WTC11 (cell line): ENCODE measurements around the gene ZNF276. TPM values are rescaled to one million over a fixed set of nuclear protein-coding genes. Genes with fewer than 3 reads are reported as not detected.

Experiments used
- ATAC-seq: fragments of 200-7000 bp; cut with Tn5 transposase; 2 replicates; pipeline ENCODE4 v1.10.0; 2021; ENCODE audit warnings: mild to moderate bottlenecking, moderate library complexity
- CTCF ChIA-PET: fragments of 300-600 bp; sonication (Branson Sonifier 250); formaldehyde crosslinking; loops from one replicate; lab custom pipeline; 2021; ENCODE audit warnings: antibody characterized with exemption; lab: Charles Lee
- POLR2A ChIA-PET: fragments of 350-600 bp; sonication (Branson Sonifier 250); formaldehyde crosslinking; loops from one replicate; lab custom pipeline; 2021; ENCODE audit warnings: antibody characterized with exemption; lab: Charles Lee
- DNase-seq: peaks from one replicate; pipeline ENCODE4 v3.0.0; 2021; ENCODE audit warnings: low spot score
- H3K27ac Mint-ChIP-seq: 2 replicates; pipeline ENCODE4 v1.8.0; 2021; ENCODE audit warnings: mixed read lengths
- H3K27me3 Mint-ChIP-seq: 2 replicates; pipeline ENCODE4 v1.8.0; 2021; ENCODE audit warnings: low read depth, mild to moderate bottlenecking, moderate library complexity, mixed read lengths
- H3K36me3 Mint-ChIP-seq: 2 replicates; pipeline ENCODE4 v1.8.0; 2021; ENCODE audit warnings: mixed read lengths
- H3K4me1 Mint-ChIP-seq: 2 replicates; pipeline ENCODE4 v1.8.0; 2022; ENCODE audit warnings: mixed read lengths
- H3K4me3 Mint-ChIP-seq: 2 replicates; pipeline ENCODE4 v1.8.0; 2021; ENCODE audit warnings: mild to moderate bottlenecking, moderate library complexity, mixed read lengths
- H3K9me3 Mint-ChIP-seq: 2 replicates; pipeline ENCODE4 v1.8.0; 2021; ENCODE audit warnings: mixed read lengths
- AR ChIP-seq: fragments of 250-450 bp; sonication (Bioruptor Pico); IDR thresholded peaks from 2 replicates; pipeline ENCODE4 v1.9.0; 2021; ENCODE audit warnings: mild to moderate bottlenecking
- ATF3 ChIP-seq: sonication (generic); formaldehyde crosslinking; conservative IDR thresholded peaks from 2 replicates; pipeline ENCODE4 v1.8.1; 2022; ENCODE audit warnings: mild to moderate bottlenecking, missing genetic modification reagents
- ELF4 ChIP-seq: sonication (generic); formaldehyde crosslinking; IDR thresholded peaks from 2 replicates; pipeline ENCODE4 v1.8.1; 2022; ENCODE audit warnings: low read depth, mild to moderate bottlenecking, moderate library complexity, missing genetic modification reagents
- FOXJ3 ChIP-seq: sonication (generic); formaldehyde crosslinking; IDR thresholded peaks from 2 replicates; pipeline ENCODE4 v1.9.0; 2021; ENCODE audit warnings: missing genetic modification reagents, mild to moderate bottlenecking, borderline replicate concordance
- FOXP4 ChIP-seq: sonication (generic); formaldehyde crosslinking; IDR thresholded peaks from 2 replicates; pipeline ENCODE4 v1.8.0; 2022; ENCODE audit warnings: mild to moderate bottlenecking, missing genetic modification reagents
- GTF2I ChIP-seq: fragments of 250-450 bp; sonication (Bioruptor Pico); conservative IDR thresholded peaks from 2 replicates; pipeline ENCODE4 v1.4.0; 2021; ENCODE audit warnings: mild to moderate bottlenecking
- IRF2 ChIP-seq: sonication (generic); formaldehyde crosslinking; IDR thresholded peaks from 2 replicates; pipeline ENCODE4 v1.8.0; 2022; ENCODE audit warnings: low read depth, missing genetic modification reagents, borderline replicate concordance
- JAZF1 ChIP-seq: fragments of 250-450 bp; sonication (Bioruptor Pico); IDR thresholded peaks from 2 replicates; pipeline ENCODE4 v1.9.0; 2021; ENCODE audit warnings: moderate library complexity, mild to moderate bottlenecking, inconsistent platforms
- KAT7 ChIP-seq: sonication (generic); formaldehyde crosslinking; IDR thresholded peaks from 2 replicates; pipeline ENCODE4 v1.8.1; 2023; ENCODE audit warnings: missing genetic modification reagents, mild to moderate bottlenecking, borderline replicate concordance
- MLX ChIP-seq: sonication (generic); formaldehyde crosslinking; IDR thresholded peaks from 2 replicates; pipeline ENCODE4 v1.8.1; 2023; ENCODE audit warnings: mild to moderate bottlenecking, missing genetic modification reagents, moderate library complexity
- MYBL2 ChIP-seq: sonication (generic); formaldehyde crosslinking; IDR thresholded peaks from 2 replicates; pipeline ENCODE4 v1.8.1; 2023; ENCODE audit warnings: mild to moderate bottlenecking, moderate library complexity, missing genetic modification reagents
- NFATC4 ChIP-seq: fragments of 250-450 bp; sonication (Bioruptor Pico); IDR thresholded peaks from 2 replicates; pipeline ENCODE4 v1.9.0; 2021; ENCODE audit warnings: mild to moderate bottlenecking
- NR1H2 ChIP-seq: sonication (generic); formaldehyde crosslinking; IDR thresholded peaks from 2 replicates; pipeline ENCODE4 v1.9.0; 2021; ENCODE audit warnings: mild to moderate bottlenecking, moderate library complexity, missing genetic modification reagents
- OVOL2 ChIP-seq: fragments of 250-450 bp; sonication (Bioruptor Pico); IDR thresholded peaks from 2 replicates; pipeline ENCODE4 v1.9.0; 2021; ENCODE audit warnings: mild to moderate bottlenecking, borderline replicate concordance
- SP1 ChIP-seq: sonication (generic); formaldehyde crosslinking; conservative IDR thresholded peaks from 2 replicates; pipeline ENCODE4 v1.8.1; 2022; ENCODE audit warnings: missing genetic modification reagents
- STAT6 ChIP-seq: sonication (generic); formaldehyde crosslinking; conservative IDR thresholded peaks from 2 replicates; pipeline ENCODE4 v1.8.1; 2023; ENCODE audit warnings: mild to moderate bottlenecking, low read depth, missing genetic modification reagents, moderate library complexity
- TEAD1 ChIP-seq: sonication (generic); formaldehyde crosslinking; IDR thresholded peaks from 2 replicates; pipeline ENCODE4 v1.8.0; 2022; ENCODE audit warnings: mild to moderate bottlenecking, missing genetic modification reagents
- ZNF121 ChIP-seq: sonication (generic); formaldehyde crosslinking; IDR thresholded peaks from 2 replicates; pipeline ENCODE4 v1.8.0; 2023; ENCODE audit warnings: missing genetic modification reagents
- ZNF219 ChIP-seq: sonication (generic); formaldehyde crosslinking; IDR thresholded peaks from 2 replicates; pipeline ENCODE4 v1.8.0; 2023; ENCODE audit warnings: missing genetic modification reagents, mild to moderate bottlenecking, borderline replicate concordance
- ZNF396 ChIP-seq: fragments of 250-450 bp; sonication (Bioruptor Pico); IDR thresholded peaks from 2 replicates; pipeline ENCODE4 v1.8.0; 2021; ENCODE audit warnings: mild to moderate bottlenecking, moderate library complexity, borderline replicate concordance
- ZNF671 ChIP-seq: fragments of 250-450 bp; sonication (Bioruptor Pico); IDR thresholded peaks from 2 replicates; pipeline ENCODE4 v1.8.0; 2021; ENCODE audit warnings: mild to moderate bottlenecking
- total RNA-seq: library from RNA; stranded (reverse); gene quantifications from 3 replicates; pipeline ENCODE4 v1.2.3, GENCODE V29; 2021

ZNF276 gene
- total RNA-seq, 1 experiment from 2014 or later = 16.6 TPM

- no peak for TF ChIP-seq KAT7 (CRISPR knock-in tag)
- no peak for TF ChIP-seq JAZF1 (CRISPR knock-in tag)
- TF ChIP-seq ZNF671 (CRISPR knock-in tag) = no peak
- no peak for TF ChIP-seq ELF4 (CRISPR knock-in tag)
- TF ChIP-seq TEAD1 (CRISPR knock-in tag) = no peak
- TF ChIP-seq ZNF219 (CRISPR knock-in tag) = no peak
- no peak for TF ChIP-seq IRF2
Measured at GRCh38 chr16:89716493-89716892, 4.8 kb upstream of the ZNF276 start (continued).

GRCh38 chr16:89716916-89717687, 4.2 kb upstream of the ZNF276 start:
- DNase-seq = no peak
- Mint-ChIP-seq H3K36me3 (peaks cover 24% of the 10 kb centered on the region), H3K4me3 (no peak overlapping the region), H3K4me1 (peaks cover 8% of the 10 kb centered on the region), H3K27ac (no peak overlapping the region), H3K9me3 (no peaks in the 10 kb centered on the region), H3K27me3 (peaks cover 53% of the 10 kb centered on the region)
- no peak for ATAC-seq
- POLR2A ChIA-PET = interaction anchor here (1.1 kb wide), 1 partner anchor 11 kb away, joined by 3 read pairs; no protein-coding TSS in a partner anchor
- CTCF ChIA-PET = interaction anchor here (1.4 kb wide), 1 partner anchor 11 kb away, joined by 6 read pairs; no protein-coding TSS in a partner anchor
- TF ChIP-seq FOXJ3 (CRISPR knock-in tag) = no peak
- no peak for TF ChIP-seq MYBL2 (CRISPR knock-in tag)
- TF ChIP-seq SP1 = no peak
- TF ChIP-seq NR1H2 (CRISPR knock-in tag) = no peak
- TF ChIP-seq ELF4 (CRISPR knock-in tag) = no peak
- TF ChIP-seq OVOL2 (CRISPR knock-in tag) = no peak
- no peak for TF ChIP-seq JAZF1 (CRISPR knock-in tag)
- TF ChIP-seq ATF3 (CRISPR knock-in tag) = no peak
- no peak for TF ChIP-seq STAT6 (CRISPR knock-in tag)
- TF ChIP-seq MLX (CRISPR knock-in tag) = no peak

- ChIA-PET POLR2A (interaction anchor here (1.1 kb wide), 1 partner anchor 12 kb away, joined by 3 read pairs; no protein-coding TSS in a partner anchor), CTCF (no interaction called here)
- H3K9me3 Mint-ChIP-seq = no peaks in the 10 kb centered on the region
- no peak for TF ChIP-seq NFATC4 (CRISPR knock-in tag)
- no peak for TF ChIP-seq ZNF121 (CRISPR knock-in tag)
- TF ChIP-seq FOXP4 (CRISPR knock-in tag) = no peak
- no peak for TF ChIP-seq AR (CRISPR knock-in tag)
- TF ChIP-seq ZNF396 = no peak
- TF ChIP-seq GTF2I (CRISPR knock-in tag) = no peak
- peaks cover 60% of the 10 kb centered on the region for H3K27me3 Mint-ChIP-seq
- ATAC-seq (no peak), DNase-seq (no peak)
- peaks cover 27% of the 10 kb centered on the region for H3K36me3 Mint-ChIP-seq
- peak overlapping the region; percentile 27; the same call in 1 of the 2 replicates for H3K27ac Mint-ChIP-seq
- peaks cover 14% of the 10 kb centered on the region for H3K4me1 Mint-ChIP-seq
- no peak overlapping the region for H3K4me3 Mint-ChIP-seq
Measured at GRCh38 chr16:89717688-89718505, 3.4 kb upstream of the ZNF276 start.
